HepG2 (cell line): ENCODE data around the gene HSPA5. TPM values are rescaled to one million over a fixed set of nuclear protein-coding genes. Genes with fewer than 3 reads are reported as not detected.

ENCODE experiments used
- ARID4A ChIP-seq: sonication (generic); formaldehyde crosslinking; IDR thresholded peaks from 2 replicates; pipeline ENCODE4 v1.5.0; 2020; ENCODE audit warnings: mild to moderate bottlenecking, missing genetic modification reagents, borderline replicate concordance
- CC2D1A ChIP-seq: sonication (generic); formaldehyde crosslinking; IDR thresholded peaks from 2 replicates; pipeline ENCODE4 v1.8.1; 2023; ENCODE audit warnings: mild to moderate bottlenecking, missing genetic modification reagents
- CREBL2 ChIP-seq: sonication (generic); formaldehyde crosslinking; IDR thresholded peaks from 2 replicates; pipeline ENCODE4 v1.8.1; 2023; ENCODE audit warnings: missing genetic modification reagents, mild to moderate bottlenecking, borderline replicate concordance
- EEA1 ChIP-seq: sonication (generic); formaldehyde crosslinking; IDR thresholded peaks from 2 replicates; pipeline ENCODE4 v1.5.1; 2020; ENCODE audit warnings: mild to moderate bottlenecking, missing genetic modification reagents, borderline replicate concordance
- FOXA1 ChIP-seq, 2 experiments: fragments of 450-650 bp in 1 of 2; sonication (generic) in 1 of 2; formaldehyde crosslinking in 1 of 2; IDR thresholded peaks; 2 replicates each; pipeline versions ENCODE4 v1.4.0 to v1.6.1; 2016 to 2020; ENCODE audit warnings: missing genetic modification reagents in 1 of 2
- NAIF1 ChIP-seq: sonication (generic); formaldehyde crosslinking; IDR thresholded peaks from 2 replicates; pipeline ENCODE4 v1.5.0; 2020; ENCODE audit warnings: mild to moderate bottlenecking, missing genetic modification reagents, borderline replicate concordance
- RFX5 ChIP-seq: IDR thresholded peaks from 2 replicates; pipeline ENCODE4 v1.6.1; 2011; ENCODE audit warnings: low read depth, low read length, improper control_type of control experiment
- SIN3B ChIP-seq: fragments of 150-350 bp; IDR thresholded peaks from 2 replicates; pipeline ENCODE4 v1.6.1; 2014; ENCODE audit warnings: low read length
- SP5 ChIP-seq: IDR thresholded peaks from 2 replicates; pipeline ENCODE4 v1.6.1; 2016; ENCODE audit warnings: low read depth, borderline replicate concordance
- TARDBP ChIP-seq: sonication (generic); formaldehyde crosslinking; IDR thresholded peaks from 2 replicates; pipeline ENCODE4 v1.8.0; 2022; ENCODE audit warnings: mild to moderate bottlenecking, missing genetic modification reagents
- THAP9 ChIP-seq: sonication (generic); formaldehyde crosslinking; IDR thresholded peaks from 2 replicates; pipeline ENCODE4; 2020; ENCODE audit warnings: missing genetic modification reagents, mild to moderate bottlenecking, borderline replicate concordance
- ZBTB8A ChIP-seq: sonication (generic); formaldehyde crosslinking; IDR thresholded peaks from 2 replicates; pipeline ENCODE4 v1.4.0; 2020; ENCODE audit warnings: mild to moderate bottlenecking, low read depth, missing genetic modification reagents, borderline replicate concordance
- ZFYVE20 ChIP-seq: sonication (generic); formaldehyde crosslinking; IDR thresholded peaks from 2 replicates; pipeline ENCODE4 v1.8.0; 2023; ENCODE audit warnings: low read depth, mild to moderate bottlenecking, moderate library complexity, missing genetic modification reagents, borderline replicate concordance
- ZIK1 ChIP-seq: sonication (generic); formaldehyde crosslinking; IDR thresholded peaks from 2 replicates; pipeline ENCODE4 v1.5.0; 2020; ENCODE audit warnings: mild to moderate bottlenecking, low read depth, missing genetic modification reagents, borderline replicate concordance
- ZNF180 ChIP-seq: sonication (generic); formaldehyde crosslinking; IDR thresholded peaks from 2 replicates; pipeline ENCODE4 v1.4.0; 2020; ENCODE audit warnings: low read depth, missing genetic modification reagents, borderline replicate concordance
- ZNF33A ChIP-seq: sonication (generic); formaldehyde crosslinking; IDR thresholded peaks from 2 replicates; pipeline ENCODE4 v1.5.1; 2020; ENCODE audit warnings: missing genetic modification reagents, mild to moderate bottlenecking, moderate library complexity, borderline replicate concordance
- ZNF558 ChIP-seq: sonication (generic); formaldehyde crosslinking; IDR thresholded peaks from 2 replicates; pipeline ENCODE4 v1.9.0; 2022; ENCODE audit warnings: mild to moderate bottlenecking, missing genetic modification reagents, borderline replicate concordance
- ZNF816 ChIP-seq: sonication (generic); formaldehyde crosslinking; IDR thresholded peaks from 2 replicates; pipeline ENCODE4 v1.8.0; 2022; ENCODE audit warnings: missing genetic modification reagents, mild to moderate bottlenecking, borderline replicate concordance
- polyA plus RNA-seq, 8 experiments: library from polyadenylated mRNA; depleted of rRNA in 3 of 8; stranded (reverse) in 7 of 8; unstranded in 1 of 8; fragments of >200 nt; fragmentation: Illumina TruSeq in 4 of 8; extraction: Trizol in 4 of 8; gene quantifications; 2 replicates each; pipeline versions ENCODE4 v1.2.1 to v1.2.3, GENCODE V29; 2011 to 2016; ENCODE audit warnings: low read depth in 4 of 8, missing spikeins in 1 of 8, mixed read lengths in 1 of 8; ENCODE audit not compliant: insufficient read depth in 1 of 8
- total RNA-seq, 5 experiments: library from RNA; depleted of rRNA; stranded (reverse); fragments of >200 nt; fragmentation: Illumina TruSeq; extraction: Trizol; gene quantifications; 2 replicates each; pipeline ENCODE4 v1.2.3, GENCODE V29; 2016; ENCODE audit warnings: low read depth in 1 of 5

The HSPA5 gene
- total and polyA plus RNA-seq, 2 of the 13 experiments (the other 11 are each of a cell fraction or from before 2014, with no cell fraction given), result 201 to 206 TPM

- TF ChIP-seq ARID4A, result no peak; the same call in 1 of the 2 replicates
- 0 out of 2 replicates have a peak, but pooled peaks have one; percentile 28 for TF ChIP-seq ZIK1
- no peak for TF ChIP-seq THAP9 (CRISPR knock-in tag)
- TF ChIP-seq CREBL2, result no peak
- no peak for TF ChIP-seq CC2D1A (CRISPR knock-in tag)
- no peak for TF ChIP-seq TARDBP
- TF ChIP-seq ZNF558, result no peak
- TF ChIP-seq ZNF816 (CRISPR knock-in tag), result no peak
- TF ChIP-seq ZNF180 (CRISPR knock-in tag), result no peak
- TF ChIP-seq RFX5, result no peak
- no peak for TF ChIP-seq SIN3B
- no peak for TF ChIP-seq ZBTB8A (CRISPR knock-in tag)
- TF ChIP-seq EEA1 (CRISPR knock-in tag), result 0 out of 2 replicates have a peak, but pooled peaks have one; percentile 42
- no peak for TF ChIP-seq SP5 (CRISPR knock-in tag)
- TF ChIP-seq ZFYVE20 (CRISPR knock-in tag), result peak; percentile 68; the same call in 1 of the 2 replicates
- no peak for TF ChIP-seq FOXA1 (IDR thresholded peaks at IDR 0.05)
- TF ChIP-seq FOXA1 (CRISPR knock-in tag; IDR thresholded peaks at IDR 0.05), result no peak
- TF ChIP-seq ZNF33A (CRISPR knock-in tag), result no peak
- TF ChIP-seq NAIF1, result no peak
These were observed 958 bp upstream of the HSPA5 start (continued) for GRCh38 chr9:125241863-125242739.
